Caco-2 (cell line): ENCODE results near the gene EPHB1. TPM values are rescaled to one million over a fixed set of nuclear protein-coding genes. Genes with fewer than 3 reads are reported as not detected.

Experiments
- BruUV-seq: library from RNA; stranded (reverse); fragments of 400-500 nt; replicated peaks from 2 replicates; lab custom pipeline; 2021; lab: Mats Ljungman, UMichigan
- CTCF ChIA-PET: fragments of 300-600 bp; sonication (Branson Sonifier 250); formaldehyde crosslinking; loops from one replicate; lab custom pipeline; 2022; ENCODE audit warnings: antibody characterized with exemption; lab: Charles Lee
- POLR2A ChIA-PET: fragments of 300-600 bp; sonication (Branson Sonifier 250); formaldehyde crosslinking; loops from one replicate; lab custom pipeline; 2022; ENCODE audit warnings: antibody characterized with exemption; lab: Charles Lee
- DNase-seq, 2 experiments: peaks; one replicate each; pipeline versions ENCODE4 v3.0.0 to v3.0.0-alpha.2; 2020 to 2022
- H3K27me3 ChIP-seq: replicated peaks from 2 replicates; pipeline ENCODE4 v1.6.0; 2011; ENCODE audit warnings: low read length; ENCODE audit not compliant: control insufficient read depth, insufficient read depth
- H3K36me3 ChIP-seq: 2 replicates; pipeline ENCODE4 v1.5.1; 2011; ENCODE audit warnings: low read length; ENCODE audit not compliant: control insufficient read depth, insufficient read depth
- H3K4me1 ChIP-seq: fragments of 250-450 bp; sonication (Bioruptor Pico); 2 replicates; pipeline ENCODE4 v1.5.1; 2020; ENCODE audit warnings: mild to moderate bottlenecking
- H3K4me3 ChIP-seq: 2 replicates; pipeline ENCODE4 v1.5.1; 2011; ENCODE audit warnings: low read depth, mild to moderate bottlenecking, control low read depth, low read length
- H3K9me3 ChIP-seq: fragments of 250-450 bp; sonication (Bioruptor Pico); 2 replicates; pipeline ENCODE4 v1.5.1; 2020; ENCODE audit warnings: mild to moderate bottlenecking, moderate library complexity
- H3K27ac Mint-ChIP-seq: one replicate; pipeline ENCODE4 v1.8.0; 2022; ENCODE audit warnings: mixed read lengths; ENCODE audit not compliant: unreplicated experiment
- H3K27me3 Mint-ChIP-seq: one replicate; pipeline ENCODE4 v1.8.0; 2022; ENCODE audit warnings: mixed read lengths; ENCODE audit not compliant: insufficient read depth, unreplicated experiment
- H3K36me3 Mint-ChIP-seq: one replicate; pipeline ENCODE4 v1.8.0; 2022; ENCODE audit warnings: mild to moderate bottlenecking, mixed read lengths; ENCODE audit not compliant: insufficient read depth, unreplicated experiment
- H3K4me1 Mint-ChIP-seq: one replicate; pipeline ENCODE4 v1.8.0; 2022; ENCODE audit warnings: low read depth, mixed read lengths; ENCODE audit not compliant: unreplicated experiment
- H3K4me3 Mint-ChIP-seq: one replicate; pipeline ENCODE4 v1.8.0; 2022; ENCODE audit warnings: mild to moderate bottlenecking, moderate library complexity, mixed read lengths; ENCODE audit not compliant: unreplicated experiment
- H3K9me3 Mint-ChIP-seq: one replicate; pipeline ENCODE4 v1.8.0; 2022; ENCODE audit warnings: mixed read lengths; ENCODE audit not compliant: unreplicated experiment
- intact Hi-C: fragments of 100-400 bp; cut with micrococcal nuclease; formaldehyde crosslinking; loops from one replicate; pipeline ENCODE4 v1.10.0; 2022; ENCODE audit not compliant: unreplicated experiment
- total RNA-seq: library from RNA; stranded (reverse); gene quantifications from 2 replicates; pipeline ENCODE4 v1.2.3, GENCODE V29; 2022
- TF ChIP-seq, protein P1 (sequence below), 2 experiments: fragments of 200-600 bp in 1 of 2; IDR thresholded peaks; 1 replicate in 1 of 2; 2 replicates in 1 of 2; pipeline versions ENCODE4 v1.5.1 to v1.8.0; 2011 to 2022; ENCODE audit warnings: antibody characterized with exemption in 1 of 2, control low read depth in 1 of 2, inconsistent platforms in 1 of 2, low read depth in 1 of 2, low read length in 1 of 2, mild to moderate bottlenecking in 1 of 2, moderate library complexity in 1 of 2; ENCODE audit not compliant: insufficient read depth in 1 of 2, severe bottlenecking in 1 of 2, unreplicated experiment in 1 of 2

Gene EPHB1
- total RNA-seq, 1 experiment from 2014 or later, result 2.3 TPM

DNA sequence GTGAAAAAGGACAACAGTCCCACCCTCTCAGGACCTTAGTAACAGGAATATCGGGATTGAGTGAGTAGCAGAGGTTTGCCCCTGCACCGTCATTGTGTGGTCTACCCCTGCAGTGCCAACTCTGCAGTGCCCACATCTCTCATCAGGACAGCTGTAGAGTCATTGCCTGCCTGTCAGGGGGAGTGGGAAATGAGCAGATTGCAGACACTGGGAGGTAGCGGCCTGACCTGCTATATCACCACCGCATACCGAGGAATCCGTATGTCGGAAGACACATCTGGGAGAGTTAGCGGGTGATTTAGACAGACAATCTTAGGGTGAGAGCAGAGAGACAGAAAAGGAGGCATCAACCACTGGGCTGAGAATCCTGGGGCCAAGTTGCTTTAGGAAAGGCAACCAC lies 218.1 kb downstream of the EPHB1 start:
- Mint-ChIP-seq H3K4me1 (no peaks in the 10 kb centered on the region), H3K9me3 (no peaks in the 10 kb centered on the region), H3K27me3 (peaks cover 9% of the 10 kb centered on the region), H3K27ac (no peak overlapping the region), H3K4me3 (no peak overlapping the region), H3K36me3 (no peaks in the 10 kb centered on the region)
- no peak for DNase-seq
- no peaks in the 10 kb centered on the region for H3K27me3 ChIP-seq
- intact Hi-C loops, result no loop called here
- H3K4me3 ChIP-seq, result no peak overlapping the region
- H3K9me3 ChIP-seq, result no peaks in the 10 kb centered on the region
- ChIA-PET POLR2A (no interaction called here), CTCF (no interaction called here)
- no TSS peak for BruUV-seq
- H3K36me3 ChIP-seq, result no peaks in the 10 kb centered on the region
- TF ChIP-seq, protein P1, sequence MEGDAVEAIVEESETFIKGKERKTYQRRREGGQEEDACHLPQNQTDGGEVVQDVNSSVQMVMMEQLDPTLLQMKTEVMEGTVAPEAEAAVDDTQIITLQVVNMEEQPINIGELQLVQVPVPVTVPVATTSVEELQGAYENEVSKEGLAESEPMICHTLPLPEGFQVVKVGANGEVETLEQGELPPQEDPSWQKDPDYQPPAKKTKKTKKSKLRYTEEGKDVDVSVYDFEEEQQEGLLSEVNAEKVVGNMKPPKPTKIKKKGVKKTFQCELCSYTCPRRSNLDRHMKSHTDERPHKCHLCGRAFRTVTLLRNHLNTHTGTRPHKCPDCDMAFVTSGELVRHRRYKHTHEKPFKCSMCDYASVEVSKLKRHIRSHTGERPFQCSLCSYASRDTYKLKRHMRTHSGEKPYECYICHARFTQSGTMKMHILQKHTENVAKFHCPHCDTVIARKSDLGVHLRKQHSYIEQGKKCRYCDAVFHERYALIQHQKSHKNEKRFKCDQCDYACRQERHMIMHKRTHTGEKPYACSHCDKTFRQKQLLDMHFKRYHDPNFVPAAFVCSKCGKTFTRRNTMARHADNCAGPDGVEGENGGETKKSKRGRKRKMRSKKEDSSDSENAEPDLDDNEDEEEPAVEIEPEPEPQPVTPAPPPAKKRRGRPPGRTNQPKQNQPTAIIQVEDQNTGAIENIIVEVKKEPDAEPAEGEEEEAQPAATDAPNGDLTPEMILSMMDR (IDR thresholded peaks at IDR 0.05; ENCODE audit: insufficient read depth in 1 of 2, low read depth in 1 of 2, low read length in 1 of 2, severe bottlenecking in 1 of 2, unreplicated experiment in 1 of 2), result no peak
- no peaks in the 10 kb centered on the region for H3K4me1 ChIP-seq

DNA sequence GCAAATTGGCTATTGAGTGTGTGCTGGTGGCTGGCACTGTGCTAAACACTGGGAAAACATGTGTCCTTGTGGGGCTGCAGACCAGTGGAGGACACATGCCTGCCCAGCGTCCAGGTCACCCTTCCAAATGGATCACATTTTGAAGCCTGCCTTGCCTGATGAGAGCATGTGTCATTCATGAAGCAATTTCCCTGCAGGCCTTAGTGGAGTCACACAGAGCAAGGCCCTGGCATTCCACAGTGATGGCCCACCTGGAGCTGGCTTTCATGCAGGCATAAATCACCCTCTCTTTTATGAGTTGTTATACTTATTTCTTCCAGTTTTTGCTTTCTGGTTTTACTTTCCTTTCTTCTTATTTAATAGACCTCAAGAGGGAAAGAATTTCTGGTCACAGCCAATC lies 219.5 kb downstream of the EPHB1 start:
- ChIA-PET POLR2A (no interaction called here), CTCF (no interaction called here)
- Mint-ChIP-seq H3K36me3 (no peaks in the 10 kb centered on the region), H3K4me1 (no peaks in the 10 kb centered on the region), H3K27me3 (peaks cover 9% of the 10 kb centered on the region), H3K9me3 (no peaks in the 10 kb centered on the region), H3K27ac (no peak overlapping the region), H3K4me3 (no peak overlapping the region)
- no peaks in the 10 kb centered on the region for H3K36me3 ChIP-seq
- no peak overlapping the region for H3K4me3 ChIP-seq
- intact Hi-C loops, result no loop called here
- no peak for DNase-seq
- BruUV-seq, result no TSS peak
- no peaks in the 10 kb centered on the region for H3K4me1 ChIP-seq
- H3K27me3 ChIP-seq, result no peaks in the 10 kb centered on the region
- TF ChIP-seq, protein P1 (IDR thresholded peaks at IDR 0.05; ENCODE audit: insufficient read depth in 1 of 2, low read depth in 1 of 2, low read length in 1 of 2, severe bottlenecking in 1 of 2, unreplicated experiment in 1 of 2), result no peak
- H3K9me3 ChIP-seq, result no peaks in the 10 kb centered on the region

DNA sequence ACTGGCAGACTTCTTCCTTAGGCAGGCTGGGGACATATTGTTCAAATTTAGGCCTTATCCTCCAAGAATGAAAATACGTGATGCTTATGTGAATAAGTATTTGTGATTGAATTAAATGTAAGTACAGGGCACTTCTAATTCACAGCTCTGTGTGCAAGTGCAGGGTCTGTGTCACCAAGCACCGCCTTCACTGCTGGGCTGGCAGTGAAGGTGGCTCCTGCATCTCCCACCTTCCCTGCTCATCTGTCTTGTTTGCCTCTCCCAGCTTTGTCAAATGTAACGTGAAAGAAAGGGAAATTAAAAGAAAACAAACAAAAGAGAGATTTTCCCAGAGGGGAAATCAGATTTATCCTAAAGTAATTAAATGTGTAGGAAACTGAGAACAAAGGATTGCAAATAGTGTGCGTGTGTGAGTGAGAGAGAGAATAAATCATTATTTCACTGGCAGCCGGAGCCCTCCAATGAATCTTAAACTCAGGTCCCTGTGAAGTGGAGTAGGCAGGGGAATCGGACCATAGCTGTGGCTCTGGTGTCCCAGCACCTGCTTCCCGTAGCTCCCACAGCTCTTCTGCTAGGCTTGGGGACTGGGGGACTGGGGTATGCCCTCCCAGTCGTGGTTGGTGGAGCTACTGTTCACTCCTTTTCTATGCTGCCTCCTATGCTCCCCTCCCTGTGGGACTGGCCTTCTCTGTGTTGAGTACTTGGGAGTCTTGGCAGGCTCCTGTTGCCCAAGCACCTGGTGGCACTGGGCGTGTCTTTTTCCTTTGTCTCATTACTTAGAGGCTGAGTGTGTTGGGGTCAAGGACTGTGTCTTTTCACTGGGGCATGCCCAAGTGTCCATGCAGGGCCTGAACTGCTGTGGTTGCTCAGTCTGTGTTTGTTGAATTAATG lies 222.2 kb downstream of the EPHB1 start:
- no peaks in the 10 kb centered on the region for H3K4me1 Mint-ChIP-seq
- Histone ChIP-seq H3K36me3 (no peaks in the 10 kb centered on the region), H3K4me3 (no peak overlapping the region), H3K9me3 (no peaks in the 10 kb centered on the region), H3K27me3 (no peaks in the 10 kb centered on the region), H3K4me1 (no peaks in the 10 kb centered on the region)
- ChIA-PET CTCF (no interaction called here), POLR2A (interaction anchor here (0.6 kb wide), 1 partner anchor 129 kb away, joined by 3 read pairs; no protein-coding TSS in a partner anchor)
- TF ChIP-seq, protein P1 (IDR thresholded peaks at IDR 0.05; ENCODE audit: insufficient read depth in 1 of 2, low read depth in 1 of 2, low read length in 1 of 2, severe bottlenecking in 1 of 2, unreplicated experiment in 1 of 2), result no peak
- H3K4me3 Mint-ChIP-seq, result no peak overlapping the region
- BruUV-seq, result no TSS peak
- H3K27me3 Mint-ChIP-seq, result peaks cover 12% of the 10 kb centered on the region
- intact Hi-C loops, result no loop called here
- no peaks in the 10 kb centered on the region for H3K36me3 Mint-ChIP-seq
- H3K27ac Mint-ChIP-seq, result no peak overlapping the region
- DNase-seq, result no peak
- H3K9me3 Mint-ChIP-seq, result no peaks in the 10 kb centered on the region
